Omental fat pad (tissue), 4 donors: ENCODE results near the gene BCAS1. TPM values are rescaled to one million over a fixed set of nuclear protein-coding genes. Genes with fewer than 3 reads are reported as not detected.
"Not testable (repeated sequence)": the region's sequence is repeated elsewhere in the genome, so short reads cannot be mapped to it uniquely, and the experiment has no call there.

ENCODE experiments used
- ATAC-seq: fragments of 150-250 bp; one replicate; pipeline ENCODE4 v1.9.1; 2016; ENCODE audit warnings: mild to moderate bottlenecking, moderate library complexity; ENCODE audit not compliant: low FRiP score
- DNase-seq: peaks from one replicate; pipeline ENCODE4 v3.0.0-alpha.2; 2019; ENCODE audit warnings: low spot score
- total RNA-seq, 4 donors: library from RNA; depleted of rRNA; stranded (reverse); fragments of >200 nt; gene quantifications; one replicate each; pipeline ENCODE4 v1.1.0, GENCODE V29; 2016
- TF ChIP-seq, protein P1 (sequence below), 3 donors: fragments of 450-650 bp; IDR thresholded peaks; one replicate each; pipeline ENCODE4 v1.5.1; 2016 to 2017; ENCODE audit warnings: antibody characterized with exemption in 3 of 3, mild to moderate bottlenecking in 3 of 3, moderate library complexity in 2 of 3

Gene BCAS1
- total RNA-seq, 4 donors from 2014 or later, result 0.50 to 2.2 (median 0.56) TPM; not detected in 1

DNA sequence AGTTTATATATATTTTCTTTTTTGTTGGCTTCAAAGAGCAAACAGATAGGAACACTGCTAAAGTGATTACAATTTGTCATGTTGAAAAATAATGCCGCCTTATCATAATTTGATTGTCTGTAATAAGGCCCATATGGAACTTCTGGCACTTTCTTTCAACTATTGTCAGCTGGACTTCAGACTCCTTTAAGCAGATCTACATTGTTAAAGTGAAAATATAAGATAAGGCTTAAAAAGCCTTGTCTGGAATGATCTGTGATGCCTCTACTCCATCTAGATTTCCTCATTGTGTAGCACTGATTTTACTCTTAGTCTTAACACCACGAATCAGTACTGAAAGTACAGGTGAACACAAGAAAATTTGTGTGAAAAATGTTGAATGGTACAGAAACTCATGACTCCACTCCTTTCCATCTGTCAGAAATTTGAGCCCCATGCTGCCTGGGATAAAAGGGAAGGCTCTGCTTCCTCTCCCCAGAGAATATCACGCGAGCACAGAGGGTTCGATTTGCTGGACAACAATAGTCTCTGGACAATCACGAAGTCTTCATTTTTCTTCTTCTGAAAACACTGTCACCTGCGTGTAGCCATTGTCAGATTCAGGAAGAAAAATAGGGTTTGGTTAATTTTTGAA, 56.0 kb downstream of the BCAS1 start:
- ATAC-seq (no peak), DNase-seq (no peak)
- TF ChIP-seq, protein P1, sequence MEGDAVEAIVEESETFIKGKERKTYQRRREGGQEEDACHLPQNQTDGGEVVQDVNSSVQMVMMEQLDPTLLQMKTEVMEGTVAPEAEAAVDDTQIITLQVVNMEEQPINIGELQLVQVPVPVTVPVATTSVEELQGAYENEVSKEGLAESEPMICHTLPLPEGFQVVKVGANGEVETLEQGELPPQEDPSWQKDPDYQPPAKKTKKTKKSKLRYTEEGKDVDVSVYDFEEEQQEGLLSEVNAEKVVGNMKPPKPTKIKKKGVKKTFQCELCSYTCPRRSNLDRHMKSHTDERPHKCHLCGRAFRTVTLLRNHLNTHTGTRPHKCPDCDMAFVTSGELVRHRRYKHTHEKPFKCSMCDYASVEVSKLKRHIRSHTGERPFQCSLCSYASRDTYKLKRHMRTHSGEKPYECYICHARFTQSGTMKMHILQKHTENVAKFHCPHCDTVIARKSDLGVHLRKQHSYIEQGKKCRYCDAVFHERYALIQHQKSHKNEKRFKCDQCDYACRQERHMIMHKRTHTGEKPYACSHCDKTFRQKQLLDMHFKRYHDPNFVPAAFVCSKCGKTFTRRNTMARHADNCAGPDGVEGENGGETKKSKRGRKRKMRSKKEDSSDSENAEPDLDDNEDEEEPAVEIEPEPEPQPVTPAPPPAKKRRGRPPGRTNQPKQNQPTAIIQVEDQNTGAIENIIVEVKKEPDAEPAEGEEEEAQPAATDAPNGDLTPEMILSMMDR (IDR thresholded peaks at IDR 0.05), result no peak

DNA sequence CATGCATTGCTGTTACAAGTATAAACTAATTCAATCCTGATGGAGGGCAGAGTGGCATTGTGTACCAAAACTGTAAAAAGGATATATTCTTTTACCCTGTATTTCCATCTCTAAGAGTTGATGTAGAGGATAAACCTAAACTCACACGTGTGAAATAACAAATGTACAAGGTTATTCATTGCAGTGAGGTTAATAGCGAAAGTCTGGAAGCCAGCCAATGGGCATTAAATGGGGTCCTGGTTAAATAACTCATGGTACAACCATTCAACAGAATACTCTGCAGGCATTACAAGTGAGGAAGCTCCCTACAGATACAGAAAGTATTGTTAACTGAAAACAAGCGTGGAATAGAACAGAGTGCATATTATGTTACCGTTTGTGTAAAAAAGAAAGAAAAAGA, 56.9 kb downstream of the BCAS1 start:
- DNase-seq (no peak), ATAC-seq (no peak)
- TF ChIP-seq, protein P1 (IDR thresholded peaks at IDR 0.05), result no peak

DNA sequence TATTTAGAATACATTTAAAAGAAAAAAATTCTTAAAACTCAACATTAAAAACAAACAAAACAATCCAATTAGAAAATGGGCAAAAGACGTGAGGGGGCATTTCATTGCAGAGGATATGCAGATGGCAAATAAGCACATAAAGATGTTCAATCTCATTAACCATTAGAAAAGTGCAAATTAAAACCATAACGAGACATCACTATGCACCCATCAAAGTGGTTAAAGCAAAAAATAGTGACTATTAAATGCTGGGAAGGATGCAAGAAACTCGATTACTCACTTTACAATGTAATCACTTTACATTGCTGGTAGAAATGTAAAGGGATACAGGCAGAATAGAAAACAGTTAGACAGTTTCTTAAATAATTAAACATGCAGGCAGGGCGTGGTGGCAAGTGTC, 59.0 kb downstream of the BCAS1 start:
- TF ChIP-seq, protein P1 (IDR thresholded peaks at IDR 0.05), result no peak
- DNase-seq (no peak), ATAC-seq (no peak)

DNA sequence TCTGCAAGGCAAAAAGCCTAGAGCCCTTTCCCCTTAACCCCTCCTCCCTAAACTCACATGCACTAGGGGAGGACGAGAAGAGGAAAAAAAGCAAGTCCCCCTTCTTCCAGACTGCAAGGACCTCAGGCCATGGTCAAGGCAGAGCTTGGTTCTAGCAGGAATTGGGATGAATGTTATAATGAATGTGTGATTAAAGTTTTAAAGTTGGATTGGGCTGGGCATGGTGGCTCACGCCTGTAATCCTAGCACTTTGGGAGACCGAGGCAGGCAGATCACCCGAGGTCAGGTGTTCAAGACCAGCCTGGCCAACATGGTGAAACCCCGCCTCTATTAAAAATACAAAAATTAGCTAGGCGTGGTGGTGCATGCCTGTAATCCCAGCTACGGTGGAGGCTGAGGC, 64.2 kb downstream of the BCAS1 start:
- not testable (repeated sequence) for DNase-seq, ATAC-seq

DNA sequence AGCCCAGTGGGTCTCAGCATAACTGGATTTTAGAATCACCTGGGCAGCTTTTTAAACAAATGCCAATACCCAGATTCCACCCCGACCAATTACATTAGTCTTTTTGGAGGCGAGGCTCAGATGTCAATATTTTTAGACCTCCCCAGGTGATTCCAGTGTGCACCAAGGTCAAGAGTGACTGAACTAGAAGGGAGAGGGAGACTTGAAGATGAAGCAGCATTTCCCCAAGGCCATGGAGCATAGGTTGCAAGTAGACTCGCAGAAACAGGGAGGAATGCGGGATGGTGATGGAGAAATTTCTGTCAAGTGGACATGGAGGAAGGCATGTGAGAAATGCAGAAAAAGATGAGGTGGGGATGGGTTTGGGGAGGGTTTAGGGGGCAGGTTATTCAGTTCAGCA, 64.9 kb downstream of the BCAS1 start:
- TF ChIP-seq, protein P1 (IDR thresholded peaks at IDR 0.05), result no peak
- ATAC-seq, result no peak
- DNase-seq, result no peak

DNA sequence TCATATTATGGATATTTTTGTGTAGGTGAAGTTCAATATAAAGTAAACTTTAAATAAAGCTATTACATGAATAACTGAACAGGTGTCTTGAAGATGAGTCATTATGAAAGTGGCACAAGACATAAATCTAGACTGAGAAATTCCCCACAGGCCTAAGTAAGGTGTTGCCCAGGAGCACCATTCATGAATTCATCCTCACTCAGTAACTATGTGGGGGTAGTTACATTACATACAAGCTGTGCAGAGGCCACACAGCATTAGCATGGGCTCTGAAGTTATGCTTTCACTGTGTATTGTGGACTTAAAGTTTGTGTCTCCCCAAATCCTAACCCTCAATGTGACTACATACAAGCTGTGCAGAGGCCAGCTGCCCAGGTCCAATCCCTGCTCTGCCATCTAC, 65.9 kb downstream of the BCAS1 start:
- TF ChIP-seq, protein P1 (IDR thresholded peaks at IDR 0.05), result no peak
- ATAC-seq (no peak), DNase-seq (no peak)

DNA sequence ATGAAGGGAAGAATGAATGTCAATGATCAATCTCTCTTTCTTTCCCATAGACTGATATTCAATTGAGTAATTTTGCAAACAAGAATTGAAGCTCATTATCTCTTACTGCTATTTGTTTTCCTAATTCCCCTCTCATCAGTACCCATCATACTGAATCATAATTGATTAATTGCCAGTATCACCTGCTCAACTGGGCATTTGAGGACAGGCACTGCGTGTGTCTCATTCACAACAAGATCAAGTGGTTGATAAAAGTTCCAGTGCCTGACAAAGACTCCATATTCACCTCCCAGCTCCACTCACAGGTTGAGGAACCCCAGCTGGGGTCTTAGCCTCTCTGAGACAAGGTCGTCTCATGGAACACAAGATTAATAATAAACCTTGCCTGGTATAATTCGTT, 67.7 kb downstream of the BCAS1 start:
- no peak for DNase-seq
- TF ChIP-seq, protein P1 (IDR thresholded peaks at IDR 0.05), result no peak
- ATAC-seq, result no peak
